Right lobe of liver (tissue), 6 donors: ENCODE measurements around the gene MYOG. TPM values are rescaled to one million over a fixed set of nuclear protein-coding genes. Genes with fewer than 3 reads are reported as not detected.

Experiments
- ATAC-seq, 4 donors: fragments of 200-7000 bp; cut with Tn5 transposase; one replicate each; pipeline ENCODE4 v1.9.1; 2020; ENCODE audit warnings: mild to moderate bottlenecking in 4 of 4, moderate library complexity in 4 of 4
- DNase-seq, 3 donors: peaks; one replicate each; pipeline ENCODE4 v3.0.0-alpha.2; 2020
- H3K27ac ChIP-seq, 3 donors: fragments of 200-600 bp; one replicate each; pipeline ENCODE4 v1.8.0; 2022
- H3K27me3 ChIP-seq, 2 donors: fragments of 200-600 bp; one replicate each; pipeline ENCODE4 v1.8.0; 2022
- H3K36me3 ChIP-seq, 4 donors: fragments of 200-600 bp; sonication (generic) in 1 of 4; one replicate each; pipeline versions ENCODE4 v1.5.1 to v1.8.0; 2017 to 2022; ENCODE audit warnings: control low read depth in 1 of 4
- H3K4me1 ChIP-seq, 4 donors: fragments of 200-600 bp; sonication (generic) in 1 of 4; one replicate each; pipeline versions ENCODE4 v1.5.1 to v1.8.0; 2017 to 2022; ENCODE audit warnings: control low read depth in 1 of 4
- H3K4me3 ChIP-seq, 3 donors: fragments of 200-600 bp; one replicate each; pipeline ENCODE4 v1.8.0; 2022
- H3K9me3 ChIP-seq, 4 donors: fragments of 200-600 bp; sonication (generic) in 1 of 4; one replicate each; pipeline versions ENCODE4 v1.5.1 to v1.8.0; 2017 to 2022; ENCODE audit warnings: control low read depth in 1 of 4
- CTCF ChIP-seq, 4 donors: fragments of 200-600 bp in 3 of 4; fragments of 450-650 bp in 1 of 4; IDR thresholded peaks; one replicate each; pipeline versions ENCODE4 v1.5.1 to v1.8.0; 2016 to 2022; ENCODE audit warnings: antibody characterized with exemption in 4 of 4, mild to moderate bottlenecking in 2 of 4
- POLR2A ChIP-seq: fragments of 450-650 bp; IDR thresholded peaks from one replicate; pipeline ENCODE4 v1.6.1; 2017; ENCODE audit warnings: antibody characterized with exemption, mild to moderate bottlenecking
- WGBS: methylation state at CpG from one replicate; pipeline ENCODE4 v1.1.6; 2018; ENCODE audit warnings: low coverage, low lambda C conversion rate; ENCODE audit not compliant: insufficient coverage; ENCODE audit errors: missing lambda C conversion rate; 5-methylcytosine and 5-hydroxymethylcytosine counted together
- intact Hi-C, 2 donors: fragments of 100-400 bp; cut with DNase I; formaldehyde crosslinking; loops; one replicate each; pipeline versions ENCODE4 v1.11.2 to v1.14.1; 2022
- total RNA-seq, 6 experiments: library from RNA; depleted of rRNA in 2 of 6; stranded (reverse); fragments of >200 nt in 2 of 6; fragmentation: NEBNext Ultra II Directional in 3 of 6; extraction: Animal tissue kit (Norgen Biotek cat#: 25700) in 3 of 6; gene quantifications; one replicate each; pipeline versions ENCODE4 v1.1.0 to v1.2.4, GENCODE V29; 2016 to 2023
- donor health status: DM: no; HTN: yes; CAD: no.
- donor health status: DM: no; HTN: no; CAD: no.
- donor health status: DM: no; HTN: no; CAD: no.
- donor health status: DM: no; HTN: yes; CAD: no.
- donor health status: DM: no; HTN: yes; CAD: no.

MYOG gene
- total RNA-seq, 6 experiments from 2014 or later, result not detected

GRCh38 chr1:203091761-203092330 is 6.0 kb upstream of the MYOG start:
- 61% methylated on average over 6 of the region's 6 CpGs for WGBS
- H3K4me1 ChIP-seq, result no peaks in the 10 kb centered on the region
- H3K4me3 ChIP-seq, result no peak overlapping the region
- DNase-seq, result no peak
- no peaks in the 10 kb centered on the region for H3K27me3 ChIP-seq
- no peak overlapping the region for H3K27ac ChIP-seq
- no peak for ATAC-seq
- peaks cover 0 to 6% (median 0%) of the 10 kb centered on the region in 4 donors for H3K9me3 ChIP-seq
- intact Hi-C loops, result no loop called here
- no peak for TF ChIP-seq POLR2A
- TF ChIP-seq CTCF (IDR thresholded peaks at IDR 0.05), result no peak
- no peaks in the 10 kb centered on the region for H3K36me3 ChIP-seq

- ATAC-seq (no peak), DNase-seq (no peak)
- Histone ChIP-seq H3K36me3 (no peaks in the 10 kb centered on the region), H3K4me3 (no peak overlapping the region), H3K9me3 (peaks cover 0 to 6% (median 0%) of the 10 kb centered on the region in 4 donors), H3K27ac (no peak overlapping the region), H3K27me3 (no peaks in the 10 kb centered on the region), H3K4me1 (no peaks in the 10 kb centered on the region)
- WGBS, result 72% methylated on average over 4 of the region's 4 CpGs
- intact Hi-C loops, result no loop called here
- TF ChIP-seq CTCF (IDR thresholded peaks at IDR 0.05) (no peak), POLR2A (no peak)
Observed at GRCh38 chr1:203091199-203091477, 5.3 kb upstream of the MYOG start.

- intact Hi-C loops, result no loop called here
- H3K36me3 ChIP-seq, result no peaks in the 10 kb centered on the region
- peaks cover 0 to 6% (median 0%) of the 10 kb centered on the region in 4 donors for H3K9me3 ChIP-seq
- H3K27ac ChIP-seq, result no peak overlapping the region
- TF ChIP-seq CTCF (IDR thresholded peaks at IDR 0.05) (no peak), POLR2A (no peak)
- ATAC-seq (no peak), DNase-seq (no peak)
- WGBS, result 51% methylated on average over 3 of the region's 6 CpGs
- no peaks in the 10 kb centered on the region for H3K27me3 ChIP-seq
- H3K4me3 ChIP-seq, result no peak overlapping the region
- H3K4me1 ChIP-seq, result no peaks in the 10 kb centered on the region
Observed at GRCh38 chr1:203090421-203091198, 4.8 kb upstream of the MYOG start.

- TF ChIP-seq POLR2A (no peak), CTCF (IDR thresholded peaks at IDR 0.05) (no peak)
- Histone ChIP-seq H3K4me1 (peaks cover 0 to 2% (median 0%) of the 10 kb centered on the region in 4 donors), H3K4me3 (no peak overlapping the region), H3K27ac (no peak overlapping the region), H3K27me3 (no peaks in the 10 kb centered on the region), H3K36me3 (no peaks in the 10 kb centered on the region), H3K9me3 (no peaks in the 10 kb centered on the region)
- intact Hi-C loops, result no loop called here
- 100% methylated on average over 2 of the region's 7 CpGs for WGBS
- DNase-seq (no peak), ATAC-seq (no peak)
Observed at GRCh38 chr1:203089651-203090045, 3.8 kb upstream of the MYOG start.
